Activated CD4-positive, alpha-beta T cell treated with anti-CD3 and anti-CD28 coated beads, Interleukin-2, amount 50 U/mL, for 16 hours (primary cell): Measurements from ENCODE around the gene MAP3K5.

Source experiments
- DNase-seq: peaks from one replicate; pipeline ENCODE4 v3.0.0-alpha.2; 2020

Gene MAP3K5

DNA sequence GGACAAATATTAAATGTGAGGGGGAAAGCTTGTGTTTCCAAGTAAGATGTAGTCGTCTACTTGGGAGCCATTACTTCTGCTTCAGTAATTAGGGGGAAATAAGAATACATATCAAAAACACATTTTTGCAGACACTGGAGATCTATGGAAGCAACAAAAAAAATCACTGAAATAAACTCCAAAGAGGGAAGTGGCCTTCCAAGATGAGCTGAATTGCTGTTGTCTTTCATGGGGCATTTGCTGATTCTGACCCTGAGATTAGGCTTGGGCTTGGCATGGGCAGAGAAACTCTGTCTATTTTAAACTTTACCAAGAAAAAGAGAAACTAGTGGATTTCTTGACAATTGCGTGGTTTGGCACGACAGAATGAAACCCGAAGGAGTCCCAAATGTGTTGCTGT lies 120.1 kb downstream of the MAP3K5 start:
- DNase-seq = no peak

DNA sequence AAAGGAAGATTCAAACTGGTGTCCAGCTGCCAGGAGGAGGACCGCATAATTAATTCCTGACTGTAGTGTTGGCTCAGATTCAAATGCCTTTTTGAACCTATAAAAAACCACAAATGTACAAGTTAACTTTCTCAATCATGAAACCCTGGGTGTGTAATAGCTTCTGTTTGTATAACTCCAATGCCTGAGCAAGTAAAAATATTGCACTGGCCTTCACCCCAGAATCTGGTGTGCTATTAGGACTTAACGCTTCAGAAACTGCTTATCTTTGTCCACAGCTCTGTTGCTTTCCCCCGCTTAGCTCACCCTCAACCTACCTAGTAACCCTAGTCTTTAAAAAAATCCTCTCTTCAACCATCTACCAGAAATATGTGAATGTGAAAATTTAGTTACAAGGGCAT lies 123.0 kb downstream of the MAP3K5 start:
- no peak for DNase-seq

DNA sequence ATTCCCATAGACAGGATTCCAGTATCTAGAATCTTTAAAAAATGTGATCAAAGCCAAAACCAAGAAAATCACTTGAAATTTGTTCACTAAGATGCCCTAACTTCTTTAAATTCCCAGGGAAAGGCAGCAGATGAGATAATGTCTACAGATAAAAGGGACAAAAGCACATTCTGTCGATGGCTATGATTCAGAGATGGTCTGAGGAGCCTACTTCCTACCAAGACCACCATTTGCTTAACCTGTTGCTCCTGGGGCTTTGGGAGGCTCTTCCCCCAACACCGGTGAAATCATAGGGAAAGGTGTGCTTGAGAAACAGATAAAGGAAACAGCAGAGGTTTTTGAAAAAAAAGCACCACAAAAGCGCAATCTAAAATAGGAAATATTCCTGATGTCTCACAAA lies 123.7 kb downstream of the MAP3K5 start:
- DNase-seq = no peak

GRCh38 chr6:136666041-136666440 lies 126.2 kb downstream of the MAP3K5 start:
- DNase-seq = no peak

- no peak for DNase-seq
Measured at GRCh38 chr6:136662347-136663237, 129.7 kb downstream of the MAP3K5 start.

GRCh38 chr6:136660727-136661126 lies 131.6 kb downstream of the MAP3K5 start:
- DNase-seq = no peak

DNA sequence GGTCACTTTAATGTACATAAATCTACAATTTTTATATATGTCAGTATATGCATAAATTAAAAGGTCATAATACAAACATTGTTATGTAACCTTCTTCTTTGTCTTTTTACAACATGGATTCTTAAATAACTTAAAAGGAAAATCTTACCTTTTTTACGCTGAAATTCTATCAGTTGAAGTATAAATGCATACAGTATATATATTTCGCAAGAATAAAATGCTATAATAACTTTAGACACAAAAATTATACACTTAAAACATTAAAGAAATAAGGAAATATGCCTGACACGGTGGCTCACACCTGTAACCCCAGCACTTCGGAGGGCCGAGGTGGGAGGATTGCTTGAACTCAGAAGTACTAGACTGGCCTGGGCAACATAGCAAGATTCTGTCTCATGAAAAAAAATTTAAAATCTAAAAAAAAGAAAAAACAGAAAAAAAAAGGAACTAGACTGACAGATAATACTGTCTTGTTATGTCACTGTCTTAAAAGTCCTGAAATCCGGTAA lies 132.2 kb downstream of the MAP3K5 start:
- no peak for DNase-seq

DNA sequence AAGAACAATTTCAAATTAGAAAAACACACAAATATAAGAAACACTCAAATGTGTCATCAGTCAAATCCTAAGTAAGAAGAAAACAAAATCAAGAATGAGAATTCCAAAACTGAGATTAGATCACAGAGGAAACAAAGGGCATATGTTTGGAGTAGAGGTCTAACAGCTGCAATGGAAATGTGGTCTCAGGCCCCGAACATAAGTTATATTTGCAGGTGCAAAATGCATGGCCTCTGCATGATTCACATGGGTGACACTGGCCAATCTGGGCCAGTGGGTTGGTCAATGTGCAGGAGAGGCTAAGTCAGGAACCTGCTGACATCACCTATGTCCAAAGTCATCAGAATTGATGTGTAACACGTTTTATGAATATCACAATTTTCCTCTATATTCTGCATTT lies 133.6 kb downstream of the MAP3K5 start:
- DNase-seq = no peak

DNA sequence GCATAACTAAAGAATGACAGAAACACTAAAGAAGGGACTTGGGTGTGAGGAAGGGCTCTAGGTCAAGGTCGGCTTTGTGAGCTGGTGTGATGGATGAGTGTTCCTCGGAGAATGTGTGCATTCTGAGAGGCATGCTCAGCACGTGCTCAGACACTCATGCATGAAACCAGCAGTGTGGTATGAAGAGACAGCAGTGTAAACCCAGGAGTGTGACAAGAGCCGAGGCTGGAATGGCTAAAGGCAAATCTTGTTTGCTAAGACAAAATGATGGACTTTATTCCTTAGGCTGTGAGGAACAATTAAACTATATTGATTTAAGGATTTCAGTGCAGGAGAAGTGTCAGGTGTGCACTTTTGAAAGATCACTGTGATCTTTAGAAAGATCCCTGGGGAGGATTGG lies 134.6 kb downstream of the MAP3K5 start:
- no peak for DNase-seq

GRCh38 chr6:136656121-136656520 lies 136.2 kb downstream of the MAP3K5 start:
- no peak for DNase-seq

GRCh38 chr6:136655239-136656014 lies 136.8 kb downstream of the MAP3K5 start:
- no peak for DNase-seq

GRCh38 chr6:136654086-136654485 lies 138.2 kb downstream of the MAP3K5 start:
- no peak for DNase-seq

GRCh38 chr6:136652656-136653055 lies 139.6 kb downstream of the MAP3K5 start:
- DNase-seq = no peak

- DNase-seq = no peak
Measured at GRCh38 chr6:136651982-136652381, 140.3 kb downstream of the MAP3K5 start.

- peak; percentile 76 for DNase-seq
Measured at GRCh38 chr6:136647363-136647852, 144.9 kb downstream of the MAP3K5 start.

GRCh38 chr6:136646377-136646776 lies 145.9 kb downstream of the MAP3K5 start:
- DNase-seq = no peak

DNA sequence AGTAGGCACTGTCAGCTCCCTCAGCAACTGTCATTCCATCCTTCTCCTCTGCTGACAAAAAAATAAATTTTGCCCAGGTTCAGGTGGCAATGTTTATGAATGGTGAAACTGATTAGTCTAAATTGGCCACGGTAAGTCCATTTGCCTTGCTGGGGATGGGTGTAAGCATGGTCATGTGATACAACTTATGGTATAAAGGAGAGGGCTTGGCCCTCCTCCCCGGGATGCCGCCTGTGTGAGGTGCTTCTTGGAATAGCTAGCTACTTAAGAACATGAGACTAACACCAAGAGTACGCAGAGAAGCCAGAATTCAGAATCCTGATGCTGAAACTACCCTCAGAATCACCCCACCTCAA lies 147.7 kb downstream of the MAP3K5 start:
- no peak for DNase-seq

DNA sequence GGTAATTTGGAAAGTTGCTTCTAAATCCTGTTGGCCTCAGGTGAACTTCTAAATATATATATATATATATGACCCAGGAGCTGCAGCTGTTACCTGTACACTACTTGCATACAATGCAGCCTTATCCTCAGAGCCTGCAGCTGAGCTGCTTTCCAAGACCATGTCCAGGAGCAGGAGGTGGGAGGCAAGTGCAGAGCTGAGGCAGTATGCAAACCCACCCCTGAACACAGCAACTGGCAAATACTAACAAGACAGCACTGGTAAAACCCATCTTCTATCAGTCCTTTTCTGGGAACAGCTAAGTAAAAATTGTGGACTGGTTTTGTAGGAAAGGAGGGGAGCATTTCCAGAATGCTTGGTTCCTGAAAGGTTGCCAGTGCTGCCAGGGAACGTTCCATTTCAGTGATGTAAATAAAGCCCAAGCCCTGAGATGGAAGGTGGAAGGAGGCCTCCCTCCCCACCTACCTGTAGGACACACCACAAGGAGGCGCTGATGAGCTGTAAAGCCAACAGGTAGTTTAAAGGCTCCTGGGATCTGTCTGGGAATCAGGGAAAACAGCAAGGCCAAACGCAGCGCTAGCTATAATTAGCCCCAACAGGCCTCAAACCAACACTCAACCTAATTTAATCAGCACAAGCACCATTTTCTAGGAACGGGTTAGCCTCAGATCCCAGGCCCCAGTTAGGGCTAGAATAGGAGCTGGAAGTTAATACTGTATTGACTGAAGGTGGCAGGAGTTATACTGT lies 148.3 kb downstream of the MAP3K5 start:
- DNase-seq = peak; percentile 75

GRCh38 chr6:136641873-136642465 lies 150.3 kb downstream of the MAP3K5 start:
- no peak for DNase-seq

GRCh38 chr6:136641166-136641565 lies 151.1 kb downstream of the MAP3K5 start:
- DNase-seq = no peak

GRCh38 chr6:136640132-136640915 lies 152.0 kb downstream of the MAP3K5 start:
- no peak for DNase-seq

DNA sequence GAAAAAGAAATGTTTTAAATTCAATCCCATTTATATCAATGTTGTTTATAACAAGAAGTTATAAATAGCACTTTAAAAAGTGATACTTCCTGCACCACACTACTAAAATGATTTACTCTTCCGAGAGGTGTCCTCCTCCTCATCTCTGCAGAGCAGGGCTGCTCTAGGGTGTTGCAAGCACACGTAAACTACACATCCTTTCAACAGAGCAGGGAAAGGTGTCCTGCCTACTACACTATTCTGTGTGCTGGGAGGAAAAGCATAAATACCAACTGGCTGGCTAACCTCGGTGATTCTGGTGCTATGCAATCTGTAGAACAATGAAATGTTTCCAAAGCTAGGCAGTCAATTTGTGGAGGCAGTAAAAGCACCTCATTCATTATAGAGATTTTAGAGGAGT lies 152.6 kb downstream of the MAP3K5 start:
- no peak for DNase-seq
